GM20000 (cell line): ENCODE data around the gene KIF22.

Experiments used
- DNase-seq: peaks from one replicate; pipeline ENCODE4 v3.0.0; 2012; ENCODE audit warnings: low spot score
- TF ChIP-seq, protein P1 (sequence below): IDR thresholded peaks from 2 replicates; pipeline ENCODE4 v1.5.1; 2012; ENCODE audit warnings: mild to moderate bottlenecking, control low read depth; ENCODE audit errors: extremely low read depth, missing control alignments

Gene KIF22

DNA sequence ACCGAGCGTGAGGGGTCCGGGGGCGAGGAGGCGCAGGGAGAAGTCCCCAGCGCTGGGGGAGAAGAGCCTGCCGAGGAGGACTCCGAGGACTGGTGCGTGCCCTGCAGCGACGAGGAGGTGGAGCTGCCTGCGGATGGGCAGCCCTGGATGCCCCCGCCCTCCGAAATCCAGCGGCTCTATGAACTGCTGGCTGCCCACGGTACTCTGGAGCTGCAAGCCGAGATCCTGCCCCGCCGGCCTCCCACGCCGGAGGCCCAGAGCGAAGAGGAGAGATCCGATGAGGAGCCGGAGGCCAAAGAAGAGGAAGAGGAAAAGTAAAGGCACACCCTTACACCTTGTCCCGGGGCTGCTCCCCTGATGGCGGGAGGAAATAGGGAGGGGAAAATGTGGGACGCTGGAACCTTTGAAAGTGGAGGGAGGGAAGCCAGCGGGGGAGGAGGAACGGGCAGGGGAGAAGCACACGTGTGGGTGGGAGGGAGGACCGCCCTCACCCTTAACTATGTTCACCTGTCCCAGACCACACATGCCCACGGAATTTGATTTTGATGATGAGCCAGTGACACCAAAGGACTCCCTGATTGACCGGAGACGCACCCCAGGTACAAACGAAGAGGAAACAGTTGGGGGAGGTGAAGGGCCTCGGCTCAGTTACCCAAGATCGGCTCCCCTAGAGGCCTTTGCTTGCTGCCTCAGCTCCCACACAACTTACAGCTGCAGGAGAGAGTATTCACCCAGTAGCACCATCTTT lies 26.3 kb downstream of the KIF22 start:
- DNase-seq, result peak; percentile 55
- TF ChIP-seq, protein P1, sequence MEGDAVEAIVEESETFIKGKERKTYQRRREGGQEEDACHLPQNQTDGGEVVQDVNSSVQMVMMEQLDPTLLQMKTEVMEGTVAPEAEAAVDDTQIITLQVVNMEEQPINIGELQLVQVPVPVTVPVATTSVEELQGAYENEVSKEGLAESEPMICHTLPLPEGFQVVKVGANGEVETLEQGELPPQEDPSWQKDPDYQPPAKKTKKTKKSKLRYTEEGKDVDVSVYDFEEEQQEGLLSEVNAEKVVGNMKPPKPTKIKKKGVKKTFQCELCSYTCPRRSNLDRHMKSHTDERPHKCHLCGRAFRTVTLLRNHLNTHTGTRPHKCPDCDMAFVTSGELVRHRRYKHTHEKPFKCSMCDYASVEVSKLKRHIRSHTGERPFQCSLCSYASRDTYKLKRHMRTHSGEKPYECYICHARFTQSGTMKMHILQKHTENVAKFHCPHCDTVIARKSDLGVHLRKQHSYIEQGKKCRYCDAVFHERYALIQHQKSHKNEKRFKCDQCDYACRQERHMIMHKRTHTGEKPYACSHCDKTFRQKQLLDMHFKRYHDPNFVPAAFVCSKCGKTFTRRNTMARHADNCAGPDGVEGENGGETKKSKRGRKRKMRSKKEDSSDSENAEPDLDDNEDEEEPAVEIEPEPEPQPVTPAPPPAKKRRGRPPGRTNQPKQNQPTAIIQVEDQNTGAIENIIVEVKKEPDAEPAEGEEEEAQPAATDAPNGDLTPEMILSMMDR, result no peak

DNA sequence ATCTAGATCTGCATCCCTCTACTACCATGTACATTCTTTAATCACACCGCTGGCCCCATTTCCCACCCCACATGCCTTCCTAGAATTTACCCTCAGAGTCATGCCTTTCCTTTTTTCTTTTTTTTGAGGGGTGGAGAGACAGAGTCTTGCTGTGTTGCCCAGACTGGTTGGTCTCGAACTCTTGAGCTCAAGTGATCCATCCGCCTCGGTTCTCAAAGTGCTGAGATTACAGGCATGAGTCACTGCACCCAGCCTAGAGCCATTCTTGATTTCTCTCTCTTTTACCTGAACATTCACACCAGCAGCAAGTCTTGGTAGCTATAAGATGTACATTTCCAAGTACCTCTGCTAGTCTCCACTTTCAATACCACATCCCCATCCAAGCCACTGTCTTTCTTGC lies 27.5 kb downstream of the KIF22 start:
- TF ChIP-seq, protein P1, result no peak
- no peak for DNase-seq

DNA sequence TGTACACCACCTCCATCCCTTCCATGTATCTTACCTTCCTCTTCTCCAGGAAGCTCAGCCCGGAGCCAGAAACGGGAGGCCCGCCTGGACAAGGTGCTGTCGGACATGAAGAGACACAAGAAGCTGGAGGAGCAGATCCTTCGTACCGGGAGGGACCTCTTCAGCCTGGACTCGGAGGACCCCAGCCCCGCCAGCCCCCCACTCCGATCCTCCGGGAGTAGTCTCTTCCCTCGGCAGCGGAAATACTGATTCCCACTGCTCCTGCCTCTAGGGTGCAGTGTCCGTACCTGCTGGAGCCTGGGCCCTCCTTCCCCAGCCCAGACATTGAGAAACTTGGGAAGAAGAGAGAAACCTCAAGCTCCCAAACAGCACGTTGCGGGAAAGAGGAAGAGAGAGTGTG lies 29.0 kb downstream of the KIF22 start:
- TF ChIP-seq, protein P1, result no peak
- no peak for DNase-seq

DNA sequence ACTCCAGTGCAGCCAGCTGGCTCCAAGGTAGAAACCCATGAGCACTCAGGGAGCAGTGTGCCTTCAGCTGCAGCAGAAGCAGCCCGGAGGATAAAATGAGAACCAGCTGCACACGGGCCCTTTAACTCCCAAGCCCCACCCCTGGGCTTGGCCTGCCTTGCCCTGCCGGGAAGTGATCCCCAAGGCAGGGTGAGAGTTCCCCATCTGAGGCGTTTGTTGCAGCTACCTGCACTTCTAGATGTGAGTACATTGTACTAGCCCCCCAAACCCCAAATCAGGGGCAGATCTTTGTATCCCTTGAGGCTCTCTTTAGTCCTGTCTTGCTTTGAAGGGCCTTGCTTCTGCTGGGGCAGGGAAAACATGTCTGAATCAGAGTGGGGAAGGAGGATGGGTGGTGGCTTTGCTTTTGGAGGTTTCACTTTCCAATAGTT lies 29.7 kb downstream of the KIF22 start, which contains the start of gene MVP:
TSS of gene MVP (plus strand) at position 192 of the 431 bp plus-strand sequence. CDS start 10,088 bp downstream, outside the sequence.
- peak; percentile 66 for DNase-seq
- TF ChIP-seq, protein P1, result no peak

DNA sequence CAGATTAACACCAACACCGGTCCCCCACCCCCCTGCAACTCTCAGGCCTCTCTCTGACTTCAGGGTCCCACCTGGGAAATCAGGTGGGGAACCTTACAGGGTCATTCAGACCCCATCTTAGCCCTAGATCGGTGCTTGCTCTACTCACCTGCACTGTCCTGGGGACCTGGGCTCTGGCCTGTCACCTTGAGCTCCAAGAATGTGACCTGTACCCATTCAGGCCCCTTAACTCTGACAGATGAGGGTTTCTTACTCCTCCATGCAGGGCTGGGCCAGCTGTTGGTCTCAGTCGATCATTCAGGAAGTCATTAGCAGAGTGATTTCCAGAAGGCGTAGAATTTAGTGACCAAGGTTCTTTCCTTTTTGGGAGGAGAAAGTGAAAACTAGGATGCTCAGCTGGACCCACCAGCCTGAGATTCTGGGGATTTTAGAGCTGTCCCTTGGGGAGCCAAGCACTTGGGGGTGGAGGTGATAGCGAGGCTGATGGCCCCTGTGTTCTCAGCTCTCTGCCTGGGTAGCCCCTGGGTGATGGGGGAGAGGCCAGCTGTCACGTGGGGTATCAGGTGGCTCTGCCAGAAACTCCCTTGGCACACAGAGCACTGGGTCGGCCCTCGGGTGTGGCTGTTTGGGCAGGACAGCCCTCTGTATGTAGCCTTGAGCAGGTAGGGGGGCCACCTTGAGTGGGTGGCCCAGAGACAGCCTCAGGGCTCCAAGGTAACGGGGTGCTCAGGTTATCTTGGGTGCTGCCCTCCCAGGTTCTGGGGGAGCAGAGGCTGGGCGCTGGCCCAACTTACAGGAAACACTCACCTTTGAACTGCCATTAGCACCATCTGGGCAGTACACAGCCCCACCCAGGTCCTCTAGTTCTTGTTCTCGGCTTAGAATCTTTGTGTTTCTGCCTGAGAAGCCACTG lies 30.4 kb downstream of the KIF22 start:
- peak; percentile 70 for DNase-seq

DNA sequence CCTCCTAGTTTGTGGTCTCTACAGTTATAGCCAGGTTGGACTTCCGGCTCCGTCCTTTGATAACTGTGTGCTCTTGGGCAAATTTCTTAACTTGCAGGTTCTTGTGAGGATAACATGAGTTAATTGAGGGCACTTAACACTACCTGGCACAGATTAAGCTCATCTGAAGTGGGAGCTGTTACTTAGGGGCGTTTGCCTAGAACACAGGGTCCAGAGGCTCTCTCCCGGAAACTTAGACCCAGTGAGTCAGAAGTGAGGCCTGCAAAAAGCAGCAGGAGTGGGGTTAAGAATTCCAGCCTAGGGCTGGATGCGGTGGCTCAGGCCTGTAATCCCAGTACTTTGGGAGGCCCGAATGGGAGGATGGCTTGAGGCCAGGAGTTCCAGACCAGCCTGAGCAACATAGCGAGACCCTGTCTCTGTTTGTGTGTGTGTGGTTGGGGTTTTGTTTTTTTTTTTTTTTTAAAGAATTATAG lies 31.1 kb downstream of the KIF22 start:
- TF ChIP-seq, protein P1, result no peak
- DNase-seq, result no peak

More for the DNA sequence above, 30.4 kb downstream of the KIF22 start:
- TF ChIP-seq, protein P1, result no peak
